Activated CD8-positive, alpha-beta T cell treated with anti-CD3 and anti-CD28 coated beads, Interleukin-2, amount 10 ng/mL, durations not matched to agents 7 days and 5 days (primary cell): Measurements from ENCODE around the gene MUCL1. TPM values are rescaled to one million over a fixed set of nuclear protein-coding genes. Genes with fewer than 3 reads are reported as not detected.

ENCODE experiments used
- ATAC-seq: fragments of 150-1000 bp; cut with Tn5 transposase; one replicate; pipeline ENCODE4 v1.10.0; 2021; ENCODE audit warnings: moderate library complexity
- CTCF ChIA-PET: fragments of 350-600 bp; sonication (Branson Sonifier 250); formaldehyde crosslinking; loops from one replicate; lab custom pipeline; 2021; ENCODE audit warnings: antibody characterized with exemption; lab: Charles Lee
- POLR2A ChIA-PET: fragments of 350-600 bp; sonication (Branson Sonifier 250); formaldehyde crosslinking; loops from one replicate; lab custom pipeline; 2021; ENCODE audit warnings: antibody characterized with exemption; lab: Charles Lee
- DNase-seq: peaks from one replicate; pipeline ENCODE4 v3.0.0-alpha.2; 2020
- H3K27ac Mint-ChIP-seq: one replicate; pipeline ENCODE4 v1.8.0; 2021; ENCODE audit warnings: mild to moderate bottlenecking, mixed read lengths
- H3K27me3 Mint-ChIP-seq: one replicate; pipeline ENCODE4 v1.8.0; 2021; ENCODE audit warnings: low read depth, mixed read lengths
- H3K36me3 Mint-ChIP-seq: one replicate; pipeline ENCODE4 v1.8.0; 2021; ENCODE audit warnings: low read depth, mixed read lengths
- H3K4me1 Mint-ChIP-seq: one replicate; pipeline ENCODE4 v1.8.0; 2021; ENCODE audit warnings: low read depth, mixed read lengths
- H3K4me3 Mint-ChIP-seq: one replicate; pipeline ENCODE4 v1.8.0; 2021; ENCODE audit warnings: mild to moderate bottlenecking, mixed read lengths
- H3K9me3 Mint-ChIP-seq: one replicate; pipeline ENCODE4 v1.8.0; 2022; ENCODE audit warnings: mixed read lengths; ENCODE audit not compliant: insufficient read depth
- total RNA-seq, 2 experiments: library from RNA; stranded (reverse); gene quantifications; one replicate each; pipeline ENCODE4 v1.2.3, GENCODE V29; 2021

The MUCL1 gene
- total RNA-seq, 2 experiments from 2014 or later = not detected

- DNase-seq (no peak), ATAC-seq (no peak)
- no peaks in the 10 kb centered on the region for H3K4me1 Mint-ChIP-seq
- ChIA-PET CTCF (interaction anchor here (1.3 kb wide), 1 partner anchor 143 kb away, joined by 4 read pairs; no protein-coding TSS in a partner anchor), POLR2A (no interaction called here)
- H3K27ac Mint-ChIP-seq = no peak overlapping the region
- H3K27me3 Mint-ChIP-seq = no peaks in the 10 kb centered on the region
- H3K9me3 Mint-ChIP-seq = no peaks in the 10 kb centered on the region
- H3K4me3 Mint-ChIP-seq = no peak overlapping the region
- no peaks in the 10 kb centered on the region for H3K36me3 Mint-ChIP-seq
These were observed 37.6 kb downstream of the MUCL1 start for GRCh38 chr12:54891717-54892478.

Other genes starting within 250 kb of the MUCL1 start
- gene LACRT, start 219.6 kb upstream of the MUCL1 start, total RNA-seq = not detected
- not detected for gene DCD, start 206.2 kb upstream of the MUCL1 start, total RNA-seq
- gene TESPA1, start 130.2 kb downstream of the MUCL1 start, total RNA-seq = 10 to 100 TPM; 81.0 to 84.6 TPM
- gene NEUROD4, start 165.5 kb downstream of the MUCL1 start, total RNA-seq = not detected